Vagina (tissue), 2 donors: Measurements from ENCODE around the gene EPHB1. TPM values are rescaled to one million over a fixed set of nuclear protein-coding genes. Genes with fewer than 3 reads are reported as not detected.
"Not testable (repeated sequence)": the region's sequence is repeated elsewhere in the genome, so short reads cannot be mapped to it uniquely, and the experiment has no call there.

Experiments
- DNase-seq, 2 donors: peaks; one replicate each; pipeline ENCODE4 v3.0.0-alpha.2; 2017; ENCODE audit errors: extremely low spot score in 2 of 2
- H3K27ac ChIP-seq: fragments of 200-600 bp; sonication (generic); one replicate; pipeline ENCODE4 v1.5.1; 2019
- H3K27me3 ChIP-seq: fragments of 200-600 bp; sonication (generic); one replicate; pipeline ENCODE4 v1.5.1; 2019
- H3K36me3 ChIP-seq, 2 donors: fragments of 200-600 bp; sonication (generic); one replicate each; pipeline ENCODE4 v1.5.1; 2017 to 2019
- H3K4me1 ChIP-seq: fragments of 200-600 bp; sonication (generic); one replicate; pipeline ENCODE4 v1.5.1; 2019
- H3K4me3 ChIP-seq, 2 donors: fragments of 200-600 bp; sonication (generic); 1 replicate in 1 of 2; 2 replicates in 1 of 2; pipeline ENCODE4 v1.5.1; 2016 to 2019
- H3K9me3 ChIP-seq: fragments of 200-600 bp; sonication (generic); one replicate; pipeline ENCODE4 v1.5.1; 2019
- CTCF ChIP-seq, 3 experiments: fragments of 450-650 bp in 2 of 3; fragments of 200-600 bp in 1 of 3; sonication (generic) in 1 of 3; IDR thresholded peaks; one replicate each; pipeline ENCODE4 v1.5.1; 2017 to 2019; ENCODE audit warnings: antibody characterized with exemption in 3 of 3, mild to moderate bottlenecking in 2 of 3, moderate library complexity in 2 of 3
- POLR2A ChIP-seq, 2 donors: fragments of 450-650 bp; IDR thresholded peaks; one replicate each; pipeline ENCODE4 v1.6.1; 2017; ENCODE audit warnings: antibody characterized with exemption in 2 of 2, mild to moderate bottlenecking in 2 of 2, moderate library complexity in 2 of 2
- POLR2AphosphoS5 ChIP-seq, 2 donors: sonication (generic); formaldehyde crosslinking; IDR thresholded peaks; one replicate each; pipeline ENCODE4 v1.9.0; 2017; ENCODE audit warnings: antibody characterized with exemption in 2 of 2, mild to moderate bottlenecking in 2 of 2, low read depth in 1 of 2; ENCODE audit not compliant: insufficient read depth in 1 of 2
- intact Hi-C: fragments of 100-400 bp; cut with DNase I; formaldehyde crosslinking; loops from one replicate; pipeline ENCODE4 v1.15.1; 2023
- total RNA-seq: library from RNA; depleted of rRNA; stranded (reverse); fragments of >200 nt; gene quantifications from one replicate; pipeline ENCODE4 v1.2.3, GENCODE V29; 2016

The EPHB1 gene
- total RNA-seq, 1 donor from 2014 or later: 2.2 TPM

GRCh38 chr3:135103917-135104316 is 308.9 kb downstream of the EPHB1 start:
- TF ChIP-seq POLR2AphosphoS5 (IDR thresholded peaks at IDR 0.05; ENCODE audit: insufficient read depth in 1 of 2, low read depth in 1 of 2) (no peak), POLR2A (IDR thresholded peaks at IDR 0.05) (no peak), CTCF (IDR thresholded peaks at IDR 0.05) (no peak)
- H3K4me3 ChIP-seq: no peak overlapping the region
- H3K9me3 ChIP-seq: no peaks in the 10 kb centered on the region
- H3K36me3 ChIP-seq: no peaks in the 10 kb centered on the region
- no peak overlapping the region for H3K27ac ChIP-seq
- no peaks in the 10 kb centered on the region for H3K4me1 ChIP-seq
- H3K27me3 ChIP-seq: no peaks in the 10 kb centered on the region
- DNase-seq: no peak
- intact Hi-C loops: no loop called here

GRCh38 chr3:135106445-135106844 is 311.4 kb downstream of the EPHB1 start:
- TF ChIP-seq CTCF (IDR thresholded peaks at IDR 0.05) (no peak), POLR2AphosphoS5 (IDR thresholded peaks at IDR 0.05; ENCODE audit: insufficient read depth in 1 of 2, low read depth in 1 of 2) (no peak), POLR2A (IDR thresholded peaks at IDR 0.05) (no peak)
- intact Hi-C loops: no loop called here
- Histone ChIP-seq H3K36me3 (no peaks in the 10 kb centered on the region), H3K27ac (no peak overlapping the region), H3K4me1 (no peaks in the 10 kb centered on the region), H3K9me3 (no peaks in the 10 kb centered on the region), H3K27me3 (no peaks in the 10 kb centered on the region), H3K4me3 (no peak overlapping the region)
- no peak for DNase-seq

GRCh38 chr3:135107043-135107442 is 312.0 kb downstream of the EPHB1 start:
- H3K27me3 ChIP-seq: no peaks in the 10 kb centered on the region
- no peak for DNase-seq
- no peaks in the 10 kb centered on the region for H3K9me3 ChIP-seq
- no peaks in the 10 kb centered on the region for H3K4me1 ChIP-seq
- TF ChIP-seq POLR2A (IDR thresholded peaks at IDR 0.05) (no peak), POLR2AphosphoS5 (IDR thresholded peaks at IDR 0.05; ENCODE audit: insufficient read depth in 1 of 2, low read depth in 1 of 2) (no peak), CTCF (IDR thresholded peaks at IDR 0.05) (no peak)
- no peaks in the 10 kb centered on the region for H3K36me3 ChIP-seq
- intact Hi-C loops: no loop called here
- H3K27ac ChIP-seq: no peak overlapping the region
- H3K4me3 ChIP-seq: no peak overlapping the region

- Histone ChIP-seq H3K9me3 (no peaks in the 10 kb centered on the region), H3K36me3 (no peaks in the 10 kb centered on the region), H3K4me1 (no peaks in the 10 kb centered on the region), H3K27ac (no peak overlapping the region), H3K4me3 (no peak overlapping the region), H3K27me3 (no peaks in the 10 kb centered on the region)
- TF ChIP-seq POLR2AphosphoS5 (IDR thresholded peaks at IDR 0.05; ENCODE audit: insufficient read depth in 1 of 2, low read depth in 1 of 2) (no peak), POLR2A (IDR thresholded peaks at IDR 0.05) (no peak), CTCF (IDR thresholded peaks at IDR 0.05) (no peak)
- no peak for DNase-seq
- intact Hi-C loops: no loop called here
Measured at GRCh38 chr3:135109681-135110080, 314.6 kb downstream of the EPHB1 start.

GRCh38 chr3:135114551-135114950 is 319.5 kb downstream of the EPHB1 start:
- H3K27ac ChIP-seq, intact Hi-C loops, H3K4me3 ChIP-seq, DNase-seq, H3K27me3 ChIP-seq, H3K4me1 ChIP-seq, H3K36me3 ChIP-seq, H3K9me3 ChIP-seq: not testable (repeated sequence)

- DNase-seq: no peak
- H3K27me3 ChIP-seq: no peaks in the 10 kb centered on the region
- no peaks in the 10 kb centered on the region for H3K4me1 ChIP-seq
- intact Hi-C loops: no loop called here
- no peaks in the 10 kb centered on the region for H3K9me3 ChIP-seq
- no peak overlapping the region for H3K27ac ChIP-seq
- no peaks in the 10 kb centered on the region for H3K36me3 ChIP-seq
- no peak overlapping the region for H3K4me3 ChIP-seq
- no peak for TF ChIP-seq POLR2AphosphoS5 (IDR thresholded peaks at IDR 0.05; ENCODE audit: insufficient read depth in 1 of 2, low read depth in 1 of 2)
- TF ChIP-seq CTCF (IDR thresholded peaks at IDR 0.05): no peak
- no peak for TF ChIP-seq POLR2A (IDR thresholded peaks at IDR 0.05)
Measured at GRCh38 chr3:135117977-135118376, 322.9 kb downstream of the EPHB1 start.
